Hematopoietic multipotent progenitor cell treated with erythropoietin and hydrocortisone succinate and interleukin-3 and kit ligand, for 4 days (in vitro differentiated cells): ENCODE results near the gene SLC52A1.
"Not testable (repeated sequence)": the region's sequence is repeated elsewhere in the genome, so short reads cannot be mapped to it uniquely, and the experiment has no call there.

ENCODE experiments used
- DNase-seq: peaks from one replicate; pipeline ENCODE4 v3.0.0-alpha.2; 2015

Gene SLC52A1

GRCh38 chr17:5030168-5030567 lies 5.1 kb downstream of the SLC52A1 start:
- DNase-seq = not testable (repeated sequence)

DNA sequence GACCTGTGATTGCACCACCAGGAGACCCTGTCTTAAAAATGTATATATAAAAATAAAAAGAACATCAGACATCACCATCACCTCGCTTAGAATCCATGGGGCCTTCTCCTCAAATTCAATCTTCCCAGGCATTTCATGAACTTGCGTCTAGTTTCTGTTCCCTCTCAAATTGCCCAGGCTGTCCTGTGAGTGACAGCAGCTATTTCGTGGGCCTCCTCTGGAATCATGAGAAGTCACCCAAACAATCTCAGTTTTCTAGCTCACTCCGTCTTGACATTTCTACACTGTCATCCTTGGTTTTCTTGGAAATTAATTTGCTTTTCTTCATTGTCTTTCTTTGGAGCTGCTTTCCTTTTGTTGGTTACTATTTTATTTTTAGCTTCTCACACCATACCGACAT lies 7.3 kb downstream of the SLC52A1 start:
- DNase-seq = no peak

DNA sequence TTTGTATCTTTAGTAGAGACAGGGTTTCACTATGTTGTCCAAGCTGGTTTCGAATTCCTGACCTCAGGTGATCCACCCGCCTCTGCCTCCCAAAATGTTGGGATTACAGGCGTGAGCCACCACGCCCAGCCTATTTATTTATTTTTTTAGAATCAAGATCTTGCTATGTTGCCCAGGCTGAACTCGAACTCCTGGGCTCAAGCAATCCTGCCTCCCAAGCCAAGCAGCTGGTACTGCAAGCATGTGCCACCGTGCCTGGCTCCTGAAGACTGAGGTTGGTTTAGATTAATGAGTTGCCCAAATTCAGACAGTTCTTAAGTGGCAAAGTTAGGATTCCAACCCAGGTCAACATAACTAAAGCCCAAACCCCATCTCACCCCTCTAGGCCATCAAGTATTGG lies 7.9 kb downstream of the SLC52A1 start:
- no peak for DNase-seq

DNA sequence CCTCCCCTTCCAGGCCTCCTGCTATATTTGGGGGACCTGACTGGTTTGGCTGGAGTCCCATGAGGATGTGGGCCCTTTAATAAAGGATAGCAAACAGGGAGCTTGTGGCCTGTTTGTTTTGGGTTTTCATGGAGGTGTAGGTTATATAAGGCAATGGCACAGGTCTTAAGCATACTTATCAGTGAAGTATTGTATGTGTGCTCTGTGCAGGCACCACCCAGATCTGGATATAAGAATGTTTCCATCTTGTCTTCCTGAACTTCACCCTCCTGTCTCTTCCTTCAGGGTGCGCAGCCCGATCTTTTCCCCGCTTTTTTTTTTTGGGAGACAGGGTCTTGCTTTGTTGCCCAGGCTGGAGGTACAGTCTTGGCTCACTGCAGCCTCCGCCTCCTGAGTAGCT lies 10.6 kb downstream of the SLC52A1 start:
- no peak for DNase-seq

GRCh38 chr17:5023588-5024147 lies 11.6 kb downstream of the SLC52A1 start:
- no peak for DNase-seq

DNA sequence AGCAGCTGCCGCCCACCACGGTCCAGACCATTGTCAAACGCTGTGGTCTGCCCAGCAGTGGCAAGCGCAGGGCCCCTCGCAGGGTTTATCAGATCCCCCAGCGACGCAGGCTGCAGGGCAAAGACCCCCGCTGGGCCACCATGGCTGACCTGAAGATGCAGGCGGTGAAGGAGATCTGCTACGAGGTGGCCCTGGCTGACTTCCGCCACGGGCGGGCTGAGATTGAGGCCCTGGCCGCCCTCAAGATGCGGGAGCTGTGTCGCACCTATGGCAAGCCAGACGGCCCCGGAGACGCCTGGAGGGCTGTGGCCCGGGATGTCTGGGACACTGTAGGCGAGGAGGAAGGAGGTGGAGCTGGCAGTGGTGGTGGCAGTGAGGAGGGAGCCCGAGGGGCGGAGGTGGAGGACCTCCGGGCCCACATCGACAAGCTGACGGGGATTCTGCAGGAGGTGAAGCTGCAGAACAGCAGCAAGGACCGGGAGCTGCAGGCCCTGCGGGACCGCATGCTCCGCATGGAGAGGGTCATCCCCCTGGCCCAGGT lies 13.0 kb downstream of the SLC52A1 start:
- no peak for DNase-seq

DNA sequence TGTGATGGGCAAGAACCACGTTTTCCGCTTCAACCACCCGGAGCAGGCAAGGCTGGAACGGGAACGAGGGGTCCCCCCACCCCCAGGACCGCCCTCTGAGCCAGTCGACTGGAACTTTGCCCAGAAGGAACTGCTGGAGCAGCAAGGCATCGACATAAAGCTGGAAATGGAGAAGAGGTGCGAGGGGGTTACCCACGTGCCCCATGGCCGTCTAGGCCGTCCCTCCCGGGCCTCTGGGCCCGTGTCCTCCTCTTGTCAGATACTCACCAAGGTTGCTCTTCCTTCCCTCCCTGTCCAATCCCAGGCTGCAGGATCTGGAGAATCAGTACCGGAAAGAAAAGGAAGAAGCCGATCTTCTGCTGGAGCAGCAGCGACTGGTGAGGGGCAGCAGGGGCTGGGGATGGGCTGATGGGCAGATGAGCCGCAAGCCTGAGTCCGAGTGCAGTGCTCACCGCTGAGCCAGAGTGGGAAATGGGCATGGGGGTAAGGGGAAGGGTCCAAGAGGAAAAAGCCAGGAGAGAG lies 14.7 kb downstream of the SLC52A1 start:
- DNase-seq = no peak

DNA sequence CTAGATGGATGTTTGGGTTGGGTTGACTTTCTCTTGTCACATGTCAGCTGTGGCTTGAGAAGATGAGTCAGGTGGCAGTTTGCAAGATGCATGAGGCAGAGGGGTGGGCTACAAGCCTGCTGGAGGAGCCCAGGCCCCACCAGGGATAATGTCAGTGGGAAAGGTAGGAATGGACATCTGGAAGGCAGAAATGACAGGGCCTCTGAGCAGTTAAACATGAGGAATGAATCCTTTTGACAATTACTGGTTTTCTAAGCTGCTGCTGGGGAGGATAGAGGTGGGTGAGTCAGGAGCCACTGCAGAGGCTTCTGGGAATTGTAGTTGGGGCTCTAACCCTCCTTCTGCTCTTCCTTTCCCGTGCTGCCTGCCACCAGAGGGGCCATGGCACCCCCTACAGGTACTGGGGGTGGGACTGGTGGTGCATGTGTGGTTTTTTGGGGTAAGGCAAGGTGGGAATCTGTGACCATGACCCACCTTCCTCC lies 15.7 kb downstream of the SLC52A1 start:
- peak; percentile 68 for DNase-seq

GRCh38 chr17:5014357-5014756 lies 20.9 kb downstream of the SLC52A1 start:
- DNase-seq = no peak

DNA sequence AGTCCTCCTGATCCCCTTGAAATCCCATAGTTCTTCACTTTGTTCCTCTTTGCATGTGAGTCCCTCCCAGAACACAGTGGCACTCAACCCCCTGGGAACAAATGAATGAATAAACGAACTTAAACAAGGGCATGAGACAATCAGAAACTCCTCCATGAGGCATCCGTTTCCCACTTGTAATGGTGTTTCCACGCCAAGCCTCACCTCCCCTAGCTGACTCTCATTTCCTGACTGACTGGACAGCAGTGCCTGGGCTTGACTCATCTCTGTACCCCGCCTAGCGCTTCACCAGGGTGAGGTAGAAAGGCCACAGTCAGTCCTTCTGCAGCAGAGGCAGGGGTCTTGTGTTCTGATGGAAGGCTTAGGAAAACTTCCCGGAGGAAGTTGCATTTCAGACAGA lies 23.3 kb downstream of the SLC52A1 start:
- no peak for DNase-seq

DNA sequence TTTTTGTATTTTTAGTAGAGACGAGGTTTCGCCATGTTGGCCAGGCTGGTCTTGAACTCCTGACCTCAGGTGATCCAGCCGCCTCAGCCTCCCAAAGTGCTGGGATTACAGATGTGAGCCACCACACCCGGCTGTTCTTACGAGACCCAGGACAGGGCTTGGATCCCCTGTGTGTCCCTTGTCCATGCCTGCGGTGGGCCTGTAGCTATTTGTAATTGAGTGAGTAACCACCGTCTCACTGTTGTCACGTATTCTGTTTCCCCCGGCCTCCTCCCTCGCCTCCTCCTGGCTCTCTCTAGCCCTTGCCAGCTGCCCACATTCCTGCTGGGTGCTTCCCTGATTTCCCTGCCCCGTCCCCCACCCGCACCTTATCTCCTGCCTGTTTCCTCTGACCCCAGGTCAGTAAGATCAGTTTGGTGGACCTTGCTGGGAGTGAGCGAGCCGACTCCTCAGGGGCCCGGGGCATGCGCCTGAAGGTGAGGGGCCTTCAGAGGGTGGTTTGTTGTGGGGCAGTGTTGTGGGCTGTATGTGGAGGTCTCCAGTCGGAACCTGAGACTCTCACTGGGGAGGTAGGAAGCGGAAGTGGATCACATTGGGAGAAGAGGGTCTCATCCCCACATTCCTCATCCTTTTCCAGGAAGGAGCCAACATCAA lies 31.9 kb downstream of the SLC52A1 start:
- no peak for DNase-seq

DNA sequence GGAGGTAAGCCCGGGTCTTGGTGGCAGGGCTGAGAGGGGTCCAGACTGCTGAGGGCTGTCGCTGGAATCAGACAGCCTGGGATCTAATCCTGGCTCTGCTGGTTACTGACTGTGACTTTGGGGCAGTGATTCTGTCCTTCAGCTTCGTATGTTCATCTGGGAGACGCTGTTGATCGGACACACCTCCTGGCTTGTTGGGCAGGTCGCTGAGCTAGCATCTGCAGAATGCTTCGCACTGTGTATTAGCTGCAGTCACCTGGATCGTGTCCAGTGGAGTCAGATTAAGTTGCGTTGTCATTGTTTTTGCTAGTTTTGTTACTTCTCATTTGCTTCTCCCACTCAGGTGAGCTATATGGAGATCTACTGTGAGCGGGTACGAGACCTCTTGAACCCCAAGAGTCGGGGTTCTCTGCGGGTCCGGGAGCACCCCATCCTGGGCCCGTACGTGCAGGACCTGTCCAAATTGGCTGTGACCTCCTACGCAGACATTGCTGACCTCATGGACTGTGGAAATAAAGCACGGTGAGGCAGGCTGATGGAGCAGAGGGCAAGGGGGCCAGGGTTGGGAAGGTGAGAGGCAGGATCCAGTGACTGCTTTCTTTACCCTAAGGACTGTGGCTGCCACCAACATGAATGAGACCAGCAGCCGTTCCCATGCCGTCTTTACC lies 33.0 kb downstream of the SLC52A1 start:
- DNase-seq = no peak

DNA sequence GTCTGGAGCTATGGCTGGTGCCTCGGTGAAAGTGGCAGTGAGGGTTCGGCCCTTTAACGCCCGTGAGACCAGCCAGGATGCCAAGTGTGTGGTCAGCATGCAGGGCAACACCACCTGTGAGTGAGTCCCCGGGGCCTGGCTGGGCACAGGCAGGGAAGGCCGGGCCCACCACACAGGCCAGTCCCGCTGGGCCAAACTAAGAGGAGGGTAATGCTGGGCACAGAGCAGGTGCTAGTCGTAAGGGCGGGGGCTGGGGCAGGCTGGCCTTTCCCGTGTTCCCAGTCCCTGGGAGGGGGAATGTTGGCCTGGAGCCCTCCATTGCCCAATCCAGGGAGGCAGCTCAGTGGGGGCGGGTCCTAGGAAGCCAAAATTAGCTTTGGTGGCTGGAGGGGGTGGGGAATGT lies 35.0 kb downstream of the SLC52A1 start:
- DNase-seq = no peak

GRCh38 chr17:4999430-5000093 lies 35.7 kb downstream of the SLC52A1 start:
- DNase-seq = no peak

DNA sequence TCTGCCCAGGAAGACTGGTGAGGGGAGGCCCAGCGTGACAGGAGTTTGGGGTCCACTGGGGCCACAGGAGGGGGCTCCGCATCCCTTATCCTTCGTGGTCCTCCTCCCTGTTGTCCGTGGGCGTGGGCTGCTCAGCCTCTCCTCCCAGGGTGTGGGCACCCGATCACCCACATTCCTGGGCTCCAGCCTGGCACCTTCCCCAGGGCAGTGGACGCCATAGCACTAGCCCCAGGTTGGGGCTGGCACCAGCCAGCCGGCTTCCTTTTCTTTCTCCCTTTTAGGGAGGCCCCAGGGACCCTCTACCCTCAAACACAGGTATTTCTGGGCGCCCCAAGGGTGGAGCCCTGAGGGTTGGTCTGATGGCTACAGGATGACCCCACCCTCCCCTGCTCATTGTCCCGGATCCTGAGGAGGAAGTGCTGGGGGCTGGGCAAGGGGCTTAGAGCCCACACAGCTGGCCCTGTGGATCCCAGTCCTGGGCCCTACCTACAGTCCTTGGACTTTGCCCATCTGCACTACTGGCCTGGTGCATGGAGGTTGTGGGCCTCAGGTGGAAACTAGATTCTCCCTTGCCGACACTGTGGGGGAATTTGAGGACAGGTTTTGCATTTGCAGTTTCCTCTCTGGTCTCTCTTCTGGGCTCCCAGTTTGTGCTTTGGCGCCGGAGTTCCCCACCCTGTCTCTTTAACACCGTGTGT lies 36.3 kb downstream of the SLC52A1 start:
- DNase-seq = no peak

- DNase-seq = peak; percentile 51
Observed at GRCh38 chr17:4998027-4998731, 37.0 kb downstream of the SLC52A1 start.

- DNase-seq = peak; percentile 94
Observed at GRCh38 chr17:4997302-4998026, 37.8 kb downstream of the SLC52A1 start, which contains the start of the genes INCA1 and KIF1C. INCA1 (minus strand) TSS chr17:4997522; CDS start chr17:4994437, 3,085 bp downstream. KIF1C (plus strand) TSS chr17:4997950; CDS start chr17:5000247, 2,297 bp downstream.

GRCh38 chr17:4994081-4994595 lies 41.1 kb downstream of the SLC52A1 start:
- DNase-seq = no peak

DNA sequence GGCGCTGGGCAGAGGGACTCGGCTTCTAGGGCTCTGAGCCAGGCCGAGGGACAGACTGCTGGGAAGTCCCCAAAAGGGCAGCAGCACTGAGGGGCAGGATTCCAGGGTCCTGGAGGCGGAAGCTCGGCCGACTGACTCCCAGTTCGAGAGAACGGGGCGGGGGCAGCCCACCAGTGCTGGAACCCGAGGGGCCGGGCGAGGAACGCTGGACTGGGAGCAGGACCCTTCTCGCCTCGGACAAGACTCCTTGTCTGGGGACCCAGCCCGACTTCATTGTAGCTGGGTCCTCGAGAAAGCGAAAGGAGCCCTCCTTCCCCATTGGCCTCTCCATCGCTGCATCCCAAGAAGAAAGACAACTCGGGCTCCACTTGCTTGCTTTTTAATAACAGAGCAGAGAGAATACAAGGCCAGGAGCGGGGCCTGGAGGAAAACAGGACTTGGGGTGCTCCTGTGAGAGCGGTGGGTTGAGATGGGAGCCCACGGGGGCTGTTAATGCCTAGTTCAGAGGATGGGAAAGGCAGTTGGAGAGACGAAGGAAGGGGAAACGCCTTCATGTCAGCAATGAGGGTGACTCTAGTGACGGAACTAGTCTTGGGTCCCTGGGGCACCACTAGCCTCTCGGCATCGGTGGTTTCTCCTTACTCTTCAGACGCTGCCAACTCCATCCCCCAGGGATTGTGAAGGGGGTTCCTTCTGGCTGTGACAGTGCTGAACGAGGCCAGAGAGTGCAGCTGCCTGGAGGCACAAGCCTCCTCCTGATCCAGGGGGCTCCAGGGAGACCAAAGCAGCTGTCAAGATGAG lies 47.3 kb downstream of the SLC52A1 start:
- peak; percentile 31 for DNase-seq
